Activated CD4-positive, alpha-beta T cell treated with anti-CD3 and anti-CD28 coated beads, Interleukin-2, amount 50 U/mL, for 4 hours (primary cell): ENCODE data around the gene MYO1A.
"Not testable (repeated sequence)": the region's sequence is repeated elsewhere in the genome, so short reads cannot be mapped to it uniquely, and the experiment has no call there.

Experiments
- DNase-seq, 2 experiments: peaks; one replicate each; pipeline ENCODE4 v3.0.0-alpha.2; 2020

The MYO1A gene

DNA sequence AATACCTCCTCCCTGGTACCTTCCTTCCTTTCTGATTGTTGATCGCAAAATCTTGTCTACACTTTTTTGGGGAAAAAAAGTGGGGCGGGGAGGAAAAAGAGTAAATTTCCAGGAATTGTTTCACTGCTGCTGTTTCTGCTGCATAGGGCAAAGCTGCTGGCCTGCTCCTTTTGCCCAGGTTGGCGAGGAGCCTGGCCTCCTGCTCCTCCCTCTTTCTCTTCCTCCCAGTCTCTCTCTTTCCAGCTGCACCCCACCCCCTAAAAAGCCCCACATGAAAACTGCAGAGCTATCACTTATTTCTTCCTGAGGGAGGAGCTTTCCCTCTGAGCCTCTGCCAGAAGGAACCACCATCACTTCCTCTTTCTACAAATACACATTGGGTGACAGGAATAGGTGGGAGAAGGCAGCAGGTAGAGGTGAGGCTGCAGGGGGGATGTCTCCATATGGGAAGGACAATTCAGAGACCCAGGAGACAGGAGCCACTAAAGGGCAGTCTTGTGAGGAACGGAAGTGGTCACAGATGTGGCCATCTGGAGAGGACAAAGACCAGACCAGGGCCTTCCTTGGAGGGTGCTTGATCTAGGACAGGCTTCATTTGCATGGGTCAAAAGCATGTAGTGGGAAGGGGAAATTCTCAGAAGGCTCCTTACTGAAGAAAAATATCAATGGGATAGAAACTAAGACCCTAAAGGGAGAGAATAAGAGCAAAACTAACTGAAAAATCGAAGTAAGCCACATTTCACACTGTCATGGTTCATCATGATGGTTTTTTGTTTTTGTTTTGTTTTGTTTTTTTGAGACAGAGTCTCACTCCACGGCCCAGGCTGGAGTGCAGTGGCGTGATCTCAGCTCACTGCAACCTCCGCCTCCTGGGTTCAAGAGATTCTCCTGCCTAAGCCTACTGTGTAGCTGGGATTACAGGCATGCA is 58.3 kb downstream of the MYO1A start:
- DNase-seq: no peak

DNA sequence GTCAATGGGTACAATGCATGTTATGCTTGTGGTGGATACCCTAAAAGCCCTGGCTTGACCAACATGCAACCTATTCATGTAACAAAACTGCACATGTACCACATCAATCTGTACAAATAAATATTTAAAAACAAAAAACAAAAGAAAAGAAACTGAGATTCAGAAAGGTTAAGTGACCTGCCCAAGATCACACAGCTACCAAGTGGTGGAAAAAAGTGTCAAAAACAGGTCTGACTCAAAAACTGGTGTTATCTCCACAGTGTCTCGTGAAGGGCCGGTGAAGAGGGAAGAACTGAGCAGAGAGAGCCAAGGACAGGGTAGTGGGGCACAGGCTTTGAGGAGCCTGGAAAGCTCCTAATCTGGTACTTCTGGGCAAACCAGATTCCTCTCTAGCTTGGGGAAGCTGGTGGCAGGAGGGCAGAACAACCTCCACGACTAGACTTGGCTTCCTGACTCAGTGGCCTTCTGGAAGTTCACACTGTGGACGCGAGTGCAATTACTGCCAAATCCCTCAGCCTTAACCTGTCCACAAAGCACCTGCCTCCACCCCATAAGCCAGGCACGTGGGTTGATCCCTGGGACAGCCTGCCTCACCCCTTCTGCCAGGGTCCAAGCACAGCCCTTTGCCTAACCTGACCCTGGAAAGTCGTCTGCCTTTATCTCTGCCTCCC is 59.1 kb downstream of the MYO1A start:
- DNase-seq: no peak

DNA sequence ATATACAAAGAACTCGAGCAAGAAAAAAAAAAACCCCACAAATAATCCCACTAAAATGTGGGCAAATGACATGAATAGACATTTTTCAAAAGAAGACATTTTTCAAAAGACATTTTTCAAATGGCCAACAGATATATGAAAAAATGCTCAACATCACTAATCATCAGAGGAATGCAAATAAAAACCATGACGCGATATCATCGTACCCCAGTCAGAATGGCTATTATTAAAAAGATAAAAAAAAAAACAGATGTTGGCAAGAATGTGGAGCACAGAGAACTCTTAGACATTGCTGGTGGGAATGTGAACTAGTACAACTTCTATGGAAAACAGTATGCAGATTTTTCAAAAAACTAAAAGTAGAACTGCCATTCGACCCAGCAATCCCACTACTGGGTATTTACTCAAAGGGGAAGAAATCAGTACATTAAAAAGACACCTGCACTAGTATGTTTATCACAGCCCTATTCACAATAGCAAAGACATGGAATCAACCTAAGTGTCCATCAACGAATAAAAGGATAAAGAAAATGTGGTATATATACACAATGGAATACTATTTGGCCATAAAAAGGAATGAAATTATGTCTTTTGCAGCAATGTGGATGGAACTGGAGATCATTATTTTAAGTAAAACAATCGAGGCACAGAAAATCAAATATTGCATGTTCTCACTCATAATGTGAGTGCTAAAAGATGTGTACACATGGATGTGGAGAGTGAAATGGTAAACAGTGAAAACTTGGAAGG is 59.9 kb downstream of the MYO1A start:
- DNase-seq: no peak

DNA sequence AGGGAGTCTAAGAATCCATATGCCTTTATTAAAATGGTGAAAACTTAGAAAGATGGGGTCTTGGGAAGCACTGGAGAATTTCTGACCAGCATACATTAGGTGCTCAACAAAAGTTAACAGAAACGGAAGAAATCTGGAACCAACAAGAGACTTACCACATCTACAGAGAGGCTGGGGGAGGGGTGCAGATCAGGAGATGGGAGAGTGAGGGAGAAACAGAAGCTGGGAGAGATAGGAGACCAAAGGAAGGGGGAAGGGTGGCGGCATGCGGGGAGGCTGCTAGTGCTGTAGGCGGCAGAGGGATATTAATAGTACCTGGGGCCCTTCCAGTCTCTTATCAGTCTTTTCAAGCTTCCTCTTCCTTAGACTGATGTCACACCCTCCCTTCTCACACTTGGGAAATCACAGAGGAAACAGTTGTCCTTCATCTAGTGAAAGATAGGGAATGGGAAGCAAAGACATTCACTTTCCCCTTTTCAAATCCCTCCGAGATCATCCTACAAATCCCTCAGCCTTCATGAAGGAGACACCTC is 61.7 kb downstream of the MYO1A start:
- DNase-seq: no peak

GRCh38 chr12:56987551-56988053 is 62.3 kb downstream of the MYO1A start:
- DNase-seq: peak; percentile 67 to 73

GRCh38 chr12:56987011-56987410 is 62.9 kb downstream of the MYO1A start:
- no peak for DNase-seq

DNA sequence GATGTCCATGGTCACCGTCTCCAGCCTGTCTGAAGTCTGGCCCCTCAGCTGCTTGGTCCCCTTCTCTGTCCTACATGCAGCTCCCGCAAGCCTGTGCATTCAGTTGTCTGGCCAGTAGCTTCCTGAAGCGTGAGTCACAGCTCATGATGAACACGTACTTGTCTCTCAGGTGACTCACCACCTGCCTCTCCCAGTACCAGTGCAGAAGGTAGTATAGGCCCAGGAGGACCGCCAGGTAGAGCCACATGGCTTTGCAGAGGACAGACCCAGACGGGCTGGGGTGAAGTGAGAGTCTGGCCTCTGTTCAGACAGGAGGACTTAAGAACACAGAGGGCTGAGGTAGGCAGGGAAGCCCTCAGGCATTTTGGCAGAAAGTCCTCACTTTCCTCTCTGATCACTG is 64.2 kb downstream of the MYO1A start:
- DNase-seq: not testable (repeated sequence)

DNA sequence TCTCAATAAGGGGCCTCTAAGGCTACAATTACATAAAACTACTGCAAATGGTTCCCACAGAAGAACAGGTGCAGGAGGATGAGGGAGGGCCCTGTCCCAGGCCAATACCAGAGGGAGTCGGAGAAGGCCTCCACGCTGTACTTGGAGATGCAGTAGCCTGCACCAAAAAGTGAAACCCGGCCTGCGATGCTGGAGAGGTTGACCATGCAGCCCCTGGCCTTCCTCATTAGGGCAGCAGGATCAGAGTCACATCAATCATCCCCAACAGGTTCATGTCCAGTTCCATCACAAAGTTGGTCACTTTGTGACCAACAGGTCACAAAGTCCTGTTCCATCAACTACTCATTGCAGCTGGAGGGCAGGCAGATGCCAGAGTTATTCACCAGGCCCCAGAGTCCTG is 66.5 kb downstream of the MYO1A start:
- no peak for DNase-seq

- not testable (repeated sequence) for DNase-seq
Observed at GRCh38 chr12:56982578-56983236, 67.2 kb downstream of the MYO1A start.

GRCh38 chr12:56980941-56981530 is 68.9 kb downstream of the MYO1A start:
- no peak for DNase-seq

DNA sequence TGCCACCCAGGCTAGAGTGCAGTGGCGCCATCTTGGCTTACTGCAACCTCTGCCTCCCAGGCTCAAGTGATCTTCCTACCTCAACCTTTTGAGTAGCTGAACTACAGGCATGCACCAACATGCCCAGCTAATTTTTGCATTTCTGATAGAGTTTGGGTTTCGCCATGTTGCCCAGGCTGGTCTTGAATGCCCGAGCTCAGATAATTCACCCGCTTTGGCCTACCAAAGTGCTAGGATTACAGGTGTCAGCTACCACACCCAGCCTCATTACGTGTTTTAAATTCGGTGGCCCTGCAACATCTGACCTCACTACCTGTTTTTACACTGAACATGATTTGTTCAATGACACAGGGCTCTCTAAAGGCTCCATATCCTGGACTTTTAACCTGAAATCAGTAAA is 69.7 kb downstream of the MYO1A start:
- no peak for DNase-seq

GRCh38 chr12:56979628-56980027 is 70.3 kb downstream of the MYO1A start:
- DNase-seq: no peak
